H9 (cell line): ENCODE measurements around the gene TLDC2. TPM values are rescaled to one million over a fixed set of nuclear protein-coding genes. Genes with fewer than 3 reads are reported as not detected.
A peak's percentile ranks its signal among the peaks of the same experiment; 100 is the strongest.

Experiments
- DNase-seq: peaks from one replicate; pipeline ENCODE4 v3.0.0-alpha.2; 2017
- H2AFZ ChIP-seq: one replicate; pipeline ENCODE4 v1.6.1; 2013; ENCODE audit warnings: mild to moderate bottlenecking, low read length, control low read depth, moderate library complexity
- H2AK5ac ChIP-seq: 2 replicates; pipeline ENCODE4 v1.6.1; 2013; ENCODE audit warnings: low read length, control low read depth, mixed read lengths; ENCODE audit not compliant: insufficient read length
- H2BK120ac ChIP-seq: one replicate; pipeline ENCODE4 v1.6.1; 2013; ENCODE audit warnings: low read depth, mild to moderate bottlenecking, low read length, control low read depth, inconsistent platforms; ENCODE audit not compliant: poor library complexity, severe bottlenecking
- H2BK12ac ChIP-seq: 2 replicates; pipeline ENCODE4 v1.6.1; 2013; ENCODE audit warnings: low read length, control low read depth, mixed read lengths, low read depth; ENCODE audit not compliant: insufficient read length
- H2BK15ac ChIP-seq: 2 replicates; pipeline ENCODE4 v1.6.1; 2013; ENCODE audit warnings: low read depth, low read length, control low read depth
- H2BK20ac ChIP-seq: one replicate; pipeline ENCODE4 v1.6.1; 2013; ENCODE audit warnings: low read depth, mild to moderate bottlenecking, low read length, control low read depth, inconsistent platforms; ENCODE audit not compliant: poor library complexity, severe bottlenecking
- H2BK5ac ChIP-seq: 2 replicates; pipeline ENCODE4 v1.6.1; 2013; ENCODE audit warnings: low read length, control low read depth, mixed read lengths; ENCODE audit not compliant: insufficient read length
- H3K14ac ChIP-seq: 2 replicates; pipeline ENCODE4 v1.6.1; 2013; ENCODE audit warnings: low read length, control low read depth; ENCODE audit not compliant: insufficient read depth
- H3K18ac ChIP-seq: 2 replicates; pipeline ENCODE4 v1.6.1; 2013; ENCODE audit warnings: low read depth, mild to moderate bottlenecking, mixed read lengths, low read length, control low read depth; ENCODE audit not compliant: insufficient read length
- H3K23ac ChIP-seq: 2 replicates; pipeline ENCODE4 v1.6.1; 2013; ENCODE audit warnings: low read length, control low read depth, mixed read lengths, low read depth; ENCODE audit not compliant: insufficient read length
- H3K23me2 ChIP-seq: 2 replicates; pipeline ENCODE4 v1.6.1; 2013; ENCODE audit warnings: low read depth, mild to moderate bottlenecking, mixed read lengths, low read length, control low read depth; ENCODE audit not compliant: insufficient read length, poor library complexity, severe bottlenecking
- H3K27ac ChIP-seq: 2 replicates; pipeline ENCODE4 v1.5.1; 2013; ENCODE audit warnings: low read length, control low read depth, mixed read lengths, low read depth; ENCODE audit not compliant: insufficient read length
- H3K27me3 ChIP-seq: 2 replicates; pipeline ENCODE4 v1.6.1; 2013; ENCODE audit warnings: low read length, control low read depth, inconsistent platforms; ENCODE audit not compliant: insufficient read depth
- H3K4ac ChIP-seq: 2 replicates; pipeline ENCODE4 v1.6.1; 2013; ENCODE audit warnings: low read depth, mild to moderate bottlenecking, control low read depth, inconsistent platforms, low read length, moderate library complexity
- H3K4me1 ChIP-seq: 2 replicates; pipeline ENCODE4 v1.6.1; 2013; ENCODE audit warnings: low read length, control low read depth, inconsistent platforms; ENCODE audit not compliant: insufficient read depth
- H3K4me2 ChIP-seq: 2 replicates; pipeline ENCODE4 v1.6.1; 2013; ENCODE audit warnings: low read length, control low read depth, mixed read lengths; ENCODE audit not compliant: insufficient read length, insufficient read depth
- H3K56ac ChIP-seq: 2 replicates; pipeline ENCODE4 v1.6.1; 2013; ENCODE audit warnings: low read depth, mild to moderate bottlenecking, mixed read lengths, low read length, control low read depth; ENCODE audit not compliant: insufficient read length
- H3K79me1 ChIP-seq: 2 replicates; pipeline ENCODE4 v1.6.1; 2013; ENCODE audit warnings: low read depth, mild to moderate bottlenecking, moderate library complexity, low read length, control low read depth, inconsistent platforms; ENCODE audit not compliant: insufficient read depth, poor library complexity, severe bottlenecking
- H3K79me2 ChIP-seq: 2 replicates; pipeline ENCODE4 v1.6.1; 2013; ENCODE audit warnings: low read length, control low read depth, inconsistent platforms; ENCODE audit not compliant: insufficient read depth
- H3K9ac ChIP-seq: 2 replicates; pipeline ENCODE4 v1.6.1; 2013; ENCODE audit warnings: low read length, control low read depth, mixed read lengths; ENCODE audit not compliant: insufficient read length; ENCODE audit errors: extremely low read depth
- H3K9me3 ChIP-seq: one replicate; pipeline ENCODE4 v1.6.1; 2013; ENCODE audit warnings: low read depth, low read length, inconsistent platforms; ENCODE audit not compliant: control insufficient read depth
- H3T11ph ChIP-seq: one replicate; pipeline ENCODE4 v1.6.1; 2013; ENCODE audit warnings: mild to moderate bottlenecking, low read length, control low read depth, inconsistent platforms
- H4K20me1 ChIP-seq: one replicate; pipeline ENCODE4 v1.6.1; 2013; ENCODE audit not compliant: control insufficient read depth, insufficient read length, insufficient read depth
- H4K5ac ChIP-seq: 2 replicates; pipeline ENCODE4 v1.6.1; 2013; ENCODE audit warnings: low read depth, mild to moderate bottlenecking, mixed read lengths, low read length, control low read depth; ENCODE audit not compliant: insufficient read length
- H4K8ac ChIP-seq: replicated peaks from 2 replicates; pipeline ENCODE4 v1.6.1; 2013; ENCODE audit warnings: low read length, control low read depth, mixed read lengths, low read depth; ENCODE audit not compliant: insufficient read length
- H4K91ac ChIP-seq: 2 replicates; pipeline ENCODE4 v1.6.1; 2013; ENCODE audit warnings: low read depth, mild to moderate bottlenecking, moderate library complexity, mixed read lengths, low read length, control low read depth; ENCODE audit not compliant: insufficient read length
- H3K27ac Mint-ChIP-seq, 3 experiments: 2 replicates in 2 of 3; 3 replicates in 1 of 3; pipeline ENCODE4 v1.8.0; 2020 to 2021; ENCODE audit warnings: mixed read lengths in 3 of 3, mild to moderate bottlenecking in 1 of 3, moderate library complexity in 1 of 3
- H3K27me3 Mint-ChIP-seq: 2 replicates; pipeline ENCODE4 v1.8.0; 2021; ENCODE audit warnings: low read depth, mild to moderate bottlenecking, moderate library complexity, mixed read lengths
- H3K36me3 Mint-ChIP-seq, 3 experiments: 2 replicates in 2 of 3; 3 replicates in 1 of 3; pipeline ENCODE4 v1.8.0; 2020 to 2021; ENCODE audit warnings: low read depth in 3 of 3, mixed read lengths in 3 of 3; ENCODE audit not compliant: insufficient read depth in 1 of 3
- H3K4me1 Mint-ChIP-seq, 2 experiments: 2 replicates each; pipeline ENCODE4 v1.8.0; 2020; ENCODE audit warnings: mixed read lengths in 2 of 2
- H3K4me3 Mint-ChIP-seq, 2 experiments: 2 replicates in 1 of 2; 3 replicates in 1 of 2; pipeline ENCODE4 v1.8.0; 2020 to 2021; ENCODE audit warnings: mild to moderate bottlenecking in 2 of 2, mixed read lengths in 2 of 2, moderate library complexity in 1 of 2
- H3K9me3 Mint-ChIP-seq, 2 experiments: 2 replicates in 1 of 2; 3 replicates in 1 of 2; pipeline ENCODE4 v1.8.0; 2020; ENCODE audit warnings: mild to moderate bottlenecking in 2 of 2, mixed read lengths in 2 of 2, moderate library complexity in 1 of 2
- WGBS: extraction: QIAGEN DNeasy Blood & Tissue Kit; methylation state at CpG from one replicate; pipeline ENCODE4 v1.1.7; 2013; ENCODE audit warnings: missing lambda C conversion rate, low lambda C conversion rate, mixed read lengths; ENCODE audit not compliant: insufficient read length; ENCODE audit errors: extremely low coverage; 5-methylcytosine and 5-hydroxymethylcytosine counted together
- total RNA-seq: library from RNA; stranded (reverse); gene quantifications from 2 replicates; pipeline ENCODE4 v1.2.1, GENCODE V29; 2021
- TF ChIP-seq, protein P1 (sequence below): fragments of 200-600 bp; sonication (generic); conservative IDR thresholded peaks from 3 replicates; pipeline ENCODE4 v1.8.0; 2021; ENCODE audit warnings: antibody characterized with exemption, mild to moderate bottlenecking

The TLDC2 gene
- total RNA-seq, 1 experiment from 2014 or later = 0.11 TPM

DNA sequence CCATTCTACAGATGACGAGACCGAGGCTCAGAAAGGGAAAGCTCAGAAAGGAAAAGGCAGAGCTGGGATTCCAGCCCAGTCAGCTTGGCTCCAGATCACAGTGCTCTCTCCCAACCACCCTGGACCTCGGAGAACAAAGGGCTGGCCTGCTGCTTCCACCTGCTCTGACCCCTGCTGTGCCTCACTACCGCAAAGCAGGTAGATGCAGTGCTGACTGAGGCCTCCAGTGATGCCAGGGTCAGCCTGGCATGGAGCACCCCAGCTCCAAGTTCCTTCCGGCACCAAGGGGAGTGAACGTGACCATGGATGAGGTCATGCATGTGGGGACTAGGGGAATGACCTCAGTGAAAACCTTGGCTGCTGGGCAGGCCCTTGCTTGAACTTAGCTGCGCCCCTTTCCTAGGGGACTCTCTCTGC, 20.7 kb upstream of the TLDC2 start:
- H3K36me3 Mint-ChIP-seq = peaks cover 11 to 18% (median 14%) of the 10 kb centered on the region in 3 experiments
- DNase-seq = no peak
- no peak overlapping the region for H3K14ac ChIP-seq
- no peak overlapping the region for H3K4me3 Mint-ChIP-seq
- no peak overlapping the region for H4K8ac ChIP-seq
- no peak overlapping the region for H3K4me2 ChIP-seq
- H2BK15ac ChIP-seq = no peak overlapping the region
- no peaks in the 10 kb centered on the region for H3K9me3 ChIP-seq
- no peak overlapping the region for H3K27ac ChIP-seq
- no peak overlapping the region for H3K18ac ChIP-seq
- H3K23ac ChIP-seq = no peak overlapping the region
- H2BK20ac ChIP-seq = no peak overlapping the region
- H3K27ac Mint-ChIP-seq = peak overlapping the region in 2 of 3 experiments; percentile 53 to 72; a peak in 2 of 7 replicates
- H2AK5ac ChIP-seq = no peak overlapping the region
- no peaks in the 10 kb centered on the region for H3K27me3 Mint-ChIP-seq
- H2BK5ac ChIP-seq = no peak overlapping the region
- no peak overlapping the region for H2BK12ac ChIP-seq
- H2AFZ ChIP-seq = no peak overlapping the region
- no peaks in the 10 kb centered on the region for H3K4me1 ChIP-seq
- TF ChIP-seq, protein P1, sequence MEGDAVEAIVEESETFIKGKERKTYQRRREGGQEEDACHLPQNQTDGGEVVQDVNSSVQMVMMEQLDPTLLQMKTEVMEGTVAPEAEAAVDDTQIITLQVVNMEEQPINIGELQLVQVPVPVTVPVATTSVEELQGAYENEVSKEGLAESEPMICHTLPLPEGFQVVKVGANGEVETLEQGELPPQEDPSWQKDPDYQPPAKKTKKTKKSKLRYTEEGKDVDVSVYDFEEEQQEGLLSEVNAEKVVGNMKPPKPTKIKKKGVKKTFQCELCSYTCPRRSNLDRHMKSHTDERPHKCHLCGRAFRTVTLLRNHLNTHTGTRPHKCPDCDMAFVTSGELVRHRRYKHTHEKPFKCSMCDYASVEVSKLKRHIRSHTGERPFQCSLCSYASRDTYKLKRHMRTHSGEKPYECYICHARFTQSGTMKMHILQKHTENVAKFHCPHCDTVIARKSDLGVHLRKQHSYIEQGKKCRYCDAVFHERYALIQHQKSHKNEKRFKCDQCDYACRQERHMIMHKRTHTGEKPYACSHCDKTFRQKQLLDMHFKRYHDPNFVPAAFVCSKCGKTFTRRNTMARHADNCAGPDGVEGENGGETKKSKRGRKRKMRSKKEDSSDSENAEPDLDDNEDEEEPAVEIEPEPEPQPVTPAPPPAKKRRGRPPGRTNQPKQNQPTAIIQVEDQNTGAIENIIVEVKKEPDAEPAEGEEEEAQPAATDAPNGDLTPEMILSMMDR = no peak
- no peaks in the 10 kb centered on the region for H3K79me1 ChIP-seq
- no peaks in the 10 kb centered on the region for H3K27me3 ChIP-seq
- H3K23me2 ChIP-seq = no peaks in the 10 kb centered on the region
- no peak overlapping the region for H3K56ac ChIP-seq
- WGBS = no CpG with 5 or more reads among the region's 7 CpGs
- no peak overlapping the region for H2BK120ac ChIP-seq
- peaks cover 9 to 12% of the 10 kb centered on the region in 2 experiments for H3K9me3 Mint-ChIP-seq
- H4K91ac ChIP-seq = no peak overlapping the region
- no peak overlapping the region for H3K4ac ChIP-seq
- H4K20me1 ChIP-seq = no peaks in the 10 kb centered on the region
- no peaks in the 10 kb centered on the region for H3K79me2 ChIP-seq
- no peak overlapping the region for H3T11ph ChIP-seq
- H4K5ac ChIP-seq = no peak overlapping the region
- H3K9ac ChIP-seq = no peak overlapping the region
- H3K4me1 Mint-ChIP-seq = peaks cover 35 to 38% of the 10 kb centered on the region in 2 experiments
